ENCODE data around the gene PDE2A.

- TF ChIP-seq CTCF (IDR thresholded peaks at IDR 0.05) (no peak), POLR2A (IDR thresholded peaks at IDR 0.05) (no peak), POLR2AphosphoS5 (IDR thresholded peaks at IDR 0.05) (no peak)
These were observed 13.1 kb upstream of the PDE2A start for GRCh38 chr11:72687326-72687725.

Data from breast epithelium (tissue), 3 donors.